SU-DHL-6 (cell line): ENCODE measurements around the gene MDM4.

ENCODE experiments used
- H2AFZ ChIP-seq: fragments of 200-600 bp; sonication (generic); 2 replicates; pipeline ENCODE4 v1.6.1; 2014; ENCODE audit warnings: low read depth, mild to moderate bottlenecking, moderate library complexity, mixed read lengths, antibody characterized with exemption, low read length; ENCODE audit not compliant: severe bottlenecking
- H3F3A ChIP-seq: fragments of 200-600 bp; shearing (Covaris generic); 2 replicates; pipeline ENCODE4 v1.6.0; 2016; ENCODE audit warnings: antibody characterized with exemption, mild to moderate bottlenecking; ENCODE audit not compliant: insufficient read depth
- H3K27ac ChIP-seq: fragments of 200-600 bp; sonication (generic); 2 replicates; pipeline ENCODE4 v1.5.1; 2016; ENCODE audit warnings: low read depth, mild to moderate bottlenecking, low read length, moderate library complexity, mixed read lengths
- H3K27me3 ChIP-seq: fragments of 200-600 bp; sonication (generic), shearing (Covaris generic); 2 replicates; pipeline ENCODE4 v1.6.0; 2014; ENCODE audit warnings: mild to moderate bottlenecking, low read length
- H3K36me3 ChIP-seq: fragments of 200-600 bp; sonication (generic); 2 replicates; pipeline ENCODE4 v1.6.1; 2014; ENCODE audit warnings: mild to moderate bottlenecking, low read length, mixed read lengths
- H3K4me2 ChIP-seq: fragments of 300-600, 200-600 bp; shearing (Covaris generic), sonication (generic); 2 replicates; pipeline ENCODE4 v1.6.0; 2014; ENCODE audit warnings: low read length, low read depth, mild to moderate bottlenecking; ENCODE audit not compliant: poor library complexity, severe bottlenecking
- H3K4me3 ChIP-seq: fragments of 200-600 bp; sonication (generic); 2 replicates; pipeline ENCODE4 v1.5.1; 2014; ENCODE audit warnings: antibody characterized with exemption, low read length, mild to moderate bottlenecking, mixed read lengths; ENCODE audit not compliant: insufficient read depth, poor library complexity, severe bottlenecking
- H3K79me2 ChIP-seq: fragments of 200-600 bp; sonication (generic); 2 replicates; pipeline ENCODE4 v1.6.1; 2014; ENCODE audit warnings: mild to moderate bottlenecking, low read length, moderate library complexity; ENCODE audit not compliant: insufficient read depth
- H3K9ac ChIP-seq: fragments of 200-600 bp; sonication (generic); 2 replicates; pipeline ENCODE4 v1.7.0; 2014; ENCODE audit warnings: mild to moderate bottlenecking, low read length
- H3K9me2 ChIP-seq: fragments of 200-600 bp; sonication (generic); replicated peaks from 2 replicates; pipeline ENCODE4 v1.6.1; 2014; ENCODE audit warnings: low read length; ENCODE audit not compliant: insufficient read depth
- H3K9me3 ChIP-seq: fragments of 200-600 bp; sonication (generic); 2 replicates; pipeline ENCODE4 v1.6.1; 2014; ENCODE audit warnings: low read length, mixed read lengths; ENCODE audit not compliant: insufficient read depth
- H4K20me1 ChIP-seq: fragments of 200-600 bp; sonication (generic); 2 replicates; pipeline ENCODE4 v1.6.1; 2014; ENCODE audit warnings: low read depth, mild to moderate bottlenecking, antibody characterized with exemption, low read length, moderate library complexity, mixed read lengths
- EZH2phosphoT487 ChIP-seq: fragments of 200-600 bp; sonication (generic), shearing (Covaris generic); conservative IDR thresholded peaks from 2 replicates; pipeline ENCODE4 v1.6.1; 2018; ENCODE audit warnings: mild to moderate bottlenecking, antibody characterized with exemption, low read length, moderate library complexity, mixed read lengths
- TF ChIP-seq, protein P1 (sequence below): fragments of 200-600 bp; sonication (generic); IDR thresholded peaks from one replicate; pipeline ENCODE4 v1.5.1; 2017; ENCODE audit warnings: antibody characterized with exemption, mild to moderate bottlenecking, low read length, moderate library complexity; ENCODE audit not compliant: insufficient read depth, poor library complexity, severe bottlenecking

The MDM4 gene

DNA sequence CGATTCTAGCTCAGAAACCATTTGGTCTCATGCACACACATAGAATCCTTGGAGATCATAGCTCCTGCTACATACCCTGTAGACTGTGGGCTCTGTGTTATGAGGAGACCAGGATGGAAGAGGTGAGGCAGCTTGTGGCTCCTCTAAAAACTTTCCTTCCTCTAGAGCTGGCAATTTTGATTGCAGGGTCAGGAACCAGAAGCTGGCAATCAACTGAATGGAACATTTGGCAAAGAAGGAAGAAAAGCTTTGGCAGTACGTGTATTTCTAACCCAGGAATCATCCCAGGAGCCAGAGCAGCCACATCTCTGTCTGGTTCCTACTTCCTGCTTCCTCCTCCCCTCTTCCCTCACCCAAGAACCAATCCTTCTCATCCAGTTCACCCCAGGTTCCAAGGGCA is 37.3 kb upstream of the MDM4 start:
- Histone ChIP-seq H2AFZ (no peak overlapping the region), H3K9me3 (no peaks in the 10 kb centered on the region), H3K79me2 (no peaks in the 10 kb centered on the region), H4K20me1 (no peaks in the 10 kb centered on the region), H3F3A (no peaks in the 10 kb centered on the region), H3K36me3 (no peaks in the 10 kb centered on the region), H3K9ac (no peak overlapping the region), H3K27ac (no peak overlapping the region), H3K4me3 (no peak overlapping the region), H3K9me2 (no peaks in the 10 kb centered on the region), H3K4me2 (no peak overlapping the region), H3K27me3 (no peaks in the 10 kb centered on the region)
- TF ChIP-seq EZH2phosphoT487 = no peak
- TF ChIP-seq, protein P1, sequence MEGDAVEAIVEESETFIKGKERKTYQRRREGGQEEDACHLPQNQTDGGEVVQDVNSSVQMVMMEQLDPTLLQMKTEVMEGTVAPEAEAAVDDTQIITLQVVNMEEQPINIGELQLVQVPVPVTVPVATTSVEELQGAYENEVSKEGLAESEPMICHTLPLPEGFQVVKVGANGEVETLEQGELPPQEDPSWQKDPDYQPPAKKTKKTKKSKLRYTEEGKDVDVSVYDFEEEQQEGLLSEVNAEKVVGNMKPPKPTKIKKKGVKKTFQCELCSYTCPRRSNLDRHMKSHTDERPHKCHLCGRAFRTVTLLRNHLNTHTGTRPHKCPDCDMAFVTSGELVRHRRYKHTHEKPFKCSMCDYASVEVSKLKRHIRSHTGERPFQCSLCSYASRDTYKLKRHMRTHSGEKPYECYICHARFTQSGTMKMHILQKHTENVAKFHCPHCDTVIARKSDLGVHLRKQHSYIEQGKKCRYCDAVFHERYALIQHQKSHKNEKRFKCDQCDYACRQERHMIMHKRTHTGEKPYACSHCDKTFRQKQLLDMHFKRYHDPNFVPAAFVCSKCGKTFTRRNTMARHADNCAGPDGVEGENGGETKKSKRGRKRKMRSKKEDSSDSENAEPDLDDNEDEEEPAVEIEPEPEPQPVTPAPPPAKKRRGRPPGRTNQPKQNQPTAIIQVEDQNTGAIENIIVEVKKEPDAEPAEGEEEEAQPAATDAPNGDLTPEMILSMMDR = no peak

DNA sequence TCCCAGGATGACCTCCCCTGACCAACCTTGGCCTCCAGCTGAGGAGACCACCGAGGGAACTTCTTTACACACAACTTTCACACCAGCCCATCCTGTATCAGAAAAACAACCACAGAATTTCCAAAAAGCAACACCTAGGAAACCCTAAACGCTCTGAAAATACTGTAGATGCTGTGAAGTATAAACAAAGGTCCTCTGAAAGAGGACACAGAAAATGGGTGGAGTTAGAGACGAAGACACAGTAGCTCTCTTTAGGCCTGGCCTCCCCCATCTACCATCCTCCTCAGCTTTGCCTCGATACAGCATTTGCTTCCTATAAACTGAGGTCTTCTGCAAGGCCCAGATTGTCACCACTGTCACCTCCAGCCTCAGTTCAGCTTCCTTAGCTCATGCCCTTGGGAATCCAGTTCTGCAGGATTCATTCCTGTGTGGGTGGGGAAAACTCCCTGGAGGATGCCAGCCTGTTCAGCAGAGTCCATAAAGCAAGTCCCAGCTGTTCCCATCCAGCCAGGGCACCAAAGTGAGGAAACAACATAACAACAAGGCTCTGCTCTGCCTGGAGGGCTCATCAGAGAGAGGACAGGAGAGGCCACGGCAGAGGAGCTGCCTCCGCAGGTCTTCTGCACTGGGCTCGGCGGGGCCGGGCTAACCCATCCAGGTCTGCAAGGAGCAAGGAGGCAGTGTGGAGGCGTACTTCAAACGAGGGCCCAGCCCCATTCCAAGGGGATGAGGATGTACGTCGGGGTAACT is 36.6 kb upstream of the MDM4 start:
- no peak for TF ChIP-seq EZH2phosphoT487
- TF ChIP-seq, protein P1 = no peak
- no peak overlapping the region for H3K27ac ChIP-seq
- no peak overlapping the region for H3K9ac ChIP-seq
- no peak overlapping the region for H3K4me3 ChIP-seq
- no peak overlapping the region for H2AFZ ChIP-seq
- no peaks in the 10 kb centered on the region for H3K27me3 ChIP-seq
- H3K79me2 ChIP-seq = no peaks in the 10 kb centered on the region
- H3K36me3 ChIP-seq = no peaks in the 10 kb centered on the region
- no peaks in the 10 kb centered on the region for H3F3A ChIP-seq
- H3K9me3 ChIP-seq = no peaks in the 10 kb centered on the region
- H4K20me1 ChIP-seq = no peaks in the 10 kb centered on the region
- H3K4me2 ChIP-seq = no peak overlapping the region
- no peaks in the 10 kb centered on the region for H3K9me2 ChIP-seq

DNA sequence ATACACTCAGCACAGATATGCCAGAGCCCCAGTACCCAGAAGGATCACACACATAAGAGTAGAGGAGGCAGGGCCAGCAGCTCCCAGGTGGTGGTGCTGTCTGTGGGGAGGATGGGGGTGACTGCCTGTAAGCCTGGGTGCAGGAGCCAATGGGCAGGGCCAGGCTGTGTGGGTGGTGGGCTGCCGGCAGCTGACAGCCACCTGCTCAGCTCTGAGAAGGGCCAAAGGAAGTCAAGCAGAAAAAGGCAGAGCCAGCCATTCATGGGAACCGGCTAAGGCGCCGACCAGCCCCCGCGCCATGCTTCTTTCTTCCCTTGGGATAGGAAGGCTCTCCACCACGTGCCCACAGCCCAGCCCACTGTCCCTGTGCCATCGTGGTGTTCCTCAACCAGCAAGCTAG is 35.7 kb upstream of the MDM4 start:
- H3K27ac ChIP-seq = no peak overlapping the region
- H3K9me2 ChIP-seq = no peaks in the 10 kb centered on the region
- no peaks in the 10 kb centered on the region for H3K79me2 ChIP-seq
- H3K4me2 ChIP-seq = no peak overlapping the region
- H3K9ac ChIP-seq = no peak overlapping the region
- H2AFZ ChIP-seq = no peak overlapping the region
- H3K36me3 ChIP-seq = no peaks in the 10 kb centered on the region
- no peak overlapping the region for H3K4me3 ChIP-seq
- no peak for TF ChIP-seq EZH2phosphoT487
- TF ChIP-seq, protein P1 = no peak
- no peaks in the 10 kb centered on the region for H3K27me3 ChIP-seq
- no peaks in the 10 kb centered on the region for H3K9me3 ChIP-seq
- no peaks in the 10 kb centered on the region for H4K20me1 ChIP-seq
- no peaks in the 10 kb centered on the region for H3F3A ChIP-seq
